ACC112 (cell line): Measurements from ENCODE around the gene YIF1B.

ENCODE experiments used
- H2AFZ ChIP-seq: fragments of 200-600 bp; sonication (generic); one replicate; pipeline ENCODE4 v1.6.0; 2017; ENCODE audit warnings: antibody characterized with exemption, low read length; ENCODE audit not compliant: unreplicated experiment
- H3K27ac ChIP-seq: fragments of 200-600 bp; sonication (generic); 2 replicates; pipeline ENCODE4 v1.5.1; 2014; ENCODE audit warnings: low read depth, mild to moderate bottlenecking, antibody characterized with exemption, low read length, moderate library complexity
- H3K27me3 ChIP-seq: fragments of 200-600 bp; sonication (generic); 2 replicates; pipeline ENCODE4 v1.6.1; 2014; ENCODE audit warnings: mild to moderate bottlenecking, antibody characterized with exemption, low read length, moderate library complexity, mixed read lengths; ENCODE audit not compliant: insufficient read depth
- H3K36me3 ChIP-seq: fragments of 200-600 bp; sonication (generic); 2 replicates; pipeline ENCODE4 v1.6.1; 2016; ENCODE audit warnings: mild to moderate bottlenecking, antibody characterized with exemption, low read length, moderate library complexity, mixed read lengths; ENCODE audit not compliant: insufficient read depth
- H3K4me1 ChIP-seq: fragments of 200-600 bp; sonication (generic); one replicate; pipeline ENCODE4 v1.6.1; 2016; ENCODE audit warnings: low read length, mixed read lengths; ENCODE audit not compliant: insufficient read depth, unreplicated experiment, control insufficient read depth
- H3K4me3 ChIP-seq: fragments of 200-600 bp; sonication (generic); 2 replicates; pipeline ENCODE4 v1.5.1; 2014; ENCODE audit warnings: mild to moderate bottlenecking, low read depth, low read length
- H3K79me2 ChIP-seq: fragments of 200-600 bp; sonication (generic); one replicate; pipeline ENCODE4 v1.6.0; 2016; ENCODE audit warnings: low read length; ENCODE audit not compliant: control insufficient read depth, unreplicated experiment, insufficient read depth

YIF1B gene

DNA sequence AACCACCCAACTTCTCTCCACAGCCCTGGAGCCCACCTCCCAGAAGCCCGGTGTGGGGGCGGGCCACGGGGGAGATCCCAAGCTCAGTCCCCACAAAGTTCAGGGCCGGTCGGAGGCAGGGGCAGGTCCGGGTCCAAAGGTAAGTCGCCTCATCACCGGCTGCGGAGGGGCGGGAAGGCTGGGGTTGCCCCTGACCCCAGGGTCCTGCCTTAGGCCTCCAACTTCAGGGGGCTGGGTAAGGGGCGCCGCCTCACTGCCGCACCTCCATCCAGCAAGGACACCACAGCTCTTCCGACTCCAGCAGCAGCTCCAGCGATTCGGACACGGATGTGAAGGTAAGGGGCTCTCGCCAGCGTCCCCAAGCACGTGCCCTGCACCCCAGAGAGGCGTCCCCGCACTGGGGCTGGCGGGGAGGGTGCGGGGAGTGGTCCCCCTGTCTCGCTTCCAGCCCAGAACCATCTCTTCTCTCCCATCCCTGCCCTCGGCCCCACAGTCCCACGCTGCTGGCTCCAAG, 11.3 kb downstream of the YIF1B start:
- Histone ChIP-seq H3K27ac (no peak overlapping the region), H3K4me1 (peaks cover 9% of the 10 kb centered on the region), H3K27me3 (no peaks in the 10 kb centered on the region), H2AFZ (no peak overlapping the region), H3K4me3 (no peak overlapping the region), H3K79me2 (no peaks in the 10 kb centered on the region), H3K36me3 (no peaks in the 10 kb centered on the region)

DNA sequence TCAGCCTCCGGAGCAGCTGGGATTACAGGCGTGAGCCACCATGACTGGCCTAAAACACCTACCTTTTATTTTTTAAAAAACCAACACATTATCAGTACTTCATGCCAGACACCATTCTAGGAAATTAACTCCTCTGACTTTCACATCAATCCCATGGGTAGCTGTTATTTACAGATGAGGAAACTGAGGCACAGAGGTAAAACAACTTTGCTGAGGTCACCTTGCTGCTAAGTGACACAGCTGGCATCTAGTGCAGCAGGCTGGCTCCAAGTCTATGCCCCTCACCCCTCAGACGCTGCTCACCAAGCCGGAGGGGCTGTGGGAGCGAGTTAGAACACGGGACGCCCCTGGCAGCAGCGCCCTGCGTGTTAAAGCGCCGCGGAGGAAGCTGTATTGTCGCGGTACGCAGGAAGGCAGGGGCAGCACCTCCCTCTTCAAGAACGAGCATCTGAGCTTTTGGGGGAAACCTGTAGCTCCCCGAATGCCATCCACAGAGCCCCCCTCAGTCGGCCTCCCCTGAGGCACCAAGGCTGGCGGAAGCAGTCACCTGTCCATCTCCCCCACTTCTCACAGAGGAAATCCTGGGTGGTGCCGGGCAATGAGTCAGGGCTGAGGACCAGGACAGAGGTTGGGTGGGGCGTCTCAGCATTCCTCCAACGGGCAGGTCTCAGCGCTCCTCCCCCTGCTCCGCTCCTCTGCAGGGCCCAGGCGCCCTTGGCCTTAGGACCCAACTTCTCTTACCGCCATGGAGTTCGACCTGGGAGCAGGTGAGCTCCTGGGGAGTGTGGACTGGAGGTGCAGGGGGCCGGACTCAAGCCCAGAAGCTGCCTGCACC, 12.0 kb downstream of the YIF1B start, which contains the start of gene C19orf33:
C19orf33 (plus strand) TSS at position 735 of the 835 bp plus-strand sequence; CDS start at position 746, 11 bp downstream.
- H3K4me1 ChIP-seq: peaks cover 9% of the 10 kb centered on the region
- H3K4me3 ChIP-seq: no peak within 1 kb of the TSS
- no peak within 1 kb of the TSS for H3K27ac ChIP-seq
- H2AFZ ChIP-seq: no peak within 1 kb of the TSS
- no peaks in the 10 kb centered on the region for H3K79me2 ChIP-seq
- no peaks in the 10 kb centered on the region for H3K36me3 ChIP-seq
- H3K27me3 ChIP-seq: no peaks in the 10 kb centered on the region

DNA sequence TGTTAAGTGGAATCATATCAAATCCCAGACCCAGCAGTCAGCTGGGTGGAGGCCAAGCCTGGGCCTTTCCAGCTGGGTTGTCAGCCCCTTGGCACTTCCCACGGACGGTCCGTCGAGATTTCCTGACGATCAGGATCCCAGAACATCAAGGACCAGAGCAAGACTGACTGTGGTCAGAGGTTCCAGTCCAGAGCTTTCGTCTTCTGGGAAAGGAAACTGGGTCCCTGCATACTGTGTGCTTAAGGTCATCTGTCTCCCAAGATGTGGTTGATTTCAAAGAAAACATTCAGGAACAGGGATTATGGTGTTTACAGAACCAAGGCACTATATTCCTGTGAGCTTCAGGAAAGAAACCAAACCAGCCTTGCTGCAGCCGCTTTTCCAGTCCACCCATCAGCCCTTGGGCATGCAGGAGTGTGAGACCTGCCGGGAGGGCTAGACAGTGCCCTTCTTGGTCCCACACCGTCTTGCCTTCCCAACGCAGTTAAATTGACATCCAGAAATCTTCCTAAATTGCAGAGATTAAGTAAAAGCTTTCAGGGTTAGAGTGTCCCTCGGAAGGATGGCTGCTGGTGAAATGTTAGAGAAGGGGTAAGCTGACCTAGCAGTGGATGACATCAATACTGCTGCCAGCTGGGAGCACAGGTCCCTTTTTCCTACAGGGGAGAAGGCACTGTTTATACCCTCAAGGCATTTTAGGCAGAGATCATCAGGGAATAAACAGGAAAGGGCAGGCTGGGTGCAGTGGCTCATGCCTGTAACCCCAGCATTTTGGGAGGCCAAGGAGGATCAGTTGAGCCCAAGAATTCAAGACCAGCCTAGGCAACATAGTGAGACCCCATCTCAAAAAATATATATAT, 16.7 kb downstream of the YIF1B start:
- H3K27ac ChIP-seq: no peak overlapping the region
- no peaks in the 10 kb centered on the region for H3K79me2 ChIP-seq
- peaks cover 6% of the 10 kb centered on the region for H3K4me1 ChIP-seq
- H3K27me3 ChIP-seq: no peaks in the 10 kb centered on the region
- H3K4me3 ChIP-seq: no peak overlapping the region
- no peaks in the 10 kb centered on the region for H3K36me3 ChIP-seq
- H2AFZ ChIP-seq: no peak overlapping the region

DNA sequence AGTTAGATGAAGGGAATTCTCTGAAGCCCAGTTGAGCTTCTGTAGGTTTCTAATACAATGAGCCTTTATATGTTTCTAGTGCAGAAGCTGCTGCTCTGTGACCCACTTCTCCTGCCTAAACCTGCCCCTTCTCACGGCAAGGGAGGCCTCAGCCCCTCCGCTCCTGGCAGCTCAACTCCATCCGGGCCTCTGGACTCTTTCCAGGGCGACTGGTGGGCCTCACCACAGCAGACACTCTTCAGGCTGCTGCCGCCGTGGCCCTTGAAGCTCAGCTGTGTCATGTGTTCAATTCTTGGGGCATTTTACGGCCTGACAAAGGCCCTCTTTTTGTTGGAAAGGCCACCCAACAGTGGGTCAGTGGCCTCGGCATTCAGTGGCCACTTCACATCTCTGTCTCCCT, 21.7 kb downstream of the YIF1B start:
- Histone ChIP-seq H3K4me3 (no peak overlapping the region), H2AFZ (no peak overlapping the region), H3K27ac (no peak overlapping the region), H3K36me3 (no peaks in the 10 kb centered on the region), H3K79me2 (no peaks in the 10 kb centered on the region), H3K27me3 (no peaks in the 10 kb centered on the region), H3K4me1 (peaks cover 10% of the 10 kb centered on the region)

DNA sequence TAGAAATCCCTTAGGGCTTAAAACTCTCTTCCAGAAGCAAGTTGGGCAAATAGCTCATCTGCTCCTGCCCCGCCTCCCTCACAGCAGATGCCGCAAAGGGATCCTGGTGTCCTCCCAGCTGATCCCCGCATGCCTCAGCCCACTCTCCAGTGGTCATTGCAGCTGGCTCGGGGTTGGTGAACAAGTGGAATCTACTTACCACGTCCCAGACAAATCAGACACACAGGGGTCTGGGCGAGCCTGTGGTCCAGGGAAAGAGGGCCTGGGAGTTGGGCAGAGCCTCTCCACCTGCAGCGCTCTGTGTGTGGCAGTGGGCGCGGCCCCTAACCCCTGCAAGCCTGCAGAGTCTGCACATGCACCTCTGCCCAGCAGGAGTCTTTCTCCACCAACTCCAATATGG, 22.5 kb downstream of the YIF1B start:
- Histone ChIP-seq H3K4me1 (peaks cover 10% of the 10 kb centered on the region), H3K79me2 (no peaks in the 10 kb centered on the region), H2AFZ (no peak overlapping the region), H3K36me3 (no peaks in the 10 kb centered on the region), H3K4me3 (no peak overlapping the region), H3K27ac (no peak overlapping the region), H3K27me3 (no peaks in the 10 kb centered on the region)

DNA sequence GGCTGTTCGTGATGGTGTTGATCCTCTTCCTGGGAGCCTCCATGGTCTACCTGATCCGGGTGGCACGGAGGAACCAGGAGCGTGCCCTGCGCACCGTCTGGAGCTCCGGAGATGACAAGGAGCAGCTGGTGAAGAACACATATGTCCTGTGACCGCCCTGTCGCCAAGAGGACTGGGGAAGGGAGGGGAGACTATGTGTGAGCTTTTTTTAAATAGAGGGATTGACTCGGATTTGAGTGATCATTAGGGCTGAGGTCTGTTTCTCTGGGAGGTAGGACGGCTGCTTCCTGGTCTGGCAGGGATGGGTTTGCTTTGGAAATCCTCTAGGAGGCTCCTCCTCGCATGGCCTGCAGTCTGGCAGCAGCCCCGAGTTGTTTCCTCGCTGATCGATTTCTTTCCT, 23.9 kb downstream of the YIF1B start:
- no peaks in the 10 kb centered on the region for H3K79me2 ChIP-seq
- no peak overlapping the region for H3K27ac ChIP-seq
- no peaks in the 10 kb centered on the region for H3K36me3 ChIP-seq
- no peak overlapping the region for H2AFZ ChIP-seq
- H3K4me3 ChIP-seq: no peak overlapping the region
- H3K4me1 ChIP-seq: peaks cover 10% of the 10 kb centered on the region
- no peaks in the 10 kb centered on the region for H3K27me3 ChIP-seq

DNA sequence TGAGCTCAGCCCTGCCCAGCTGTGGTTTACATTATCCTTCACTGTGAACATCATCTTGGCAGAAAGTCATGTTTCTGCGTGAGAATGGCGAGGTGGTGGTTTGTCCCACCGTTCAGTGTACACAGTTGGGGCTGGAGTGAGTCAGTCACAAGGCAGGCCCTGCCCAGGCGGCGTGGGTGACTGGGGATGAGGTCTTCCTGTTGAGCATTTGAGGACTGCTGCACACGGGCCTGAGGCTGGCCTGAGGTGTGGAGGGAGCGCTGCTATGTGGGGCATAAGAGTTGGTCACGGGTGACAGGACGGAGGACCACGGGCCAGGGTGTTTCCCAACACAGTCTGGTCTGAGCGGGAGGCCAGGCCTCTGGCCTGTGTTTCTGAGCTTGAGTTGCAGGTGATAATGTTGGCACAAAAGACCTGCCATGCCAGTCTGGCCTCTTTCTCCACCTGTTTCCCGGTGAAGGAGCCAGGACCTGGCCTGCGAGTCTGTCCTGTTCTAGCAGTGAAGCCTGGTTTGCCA, 25.1 kb downstream of the YIF1B start:
- Histone ChIP-seq H3K27me3 (no peaks in the 10 kb centered on the region), H3K79me2 (no peaks in the 10 kb centered on the region), H3K4me3 (no peak overlapping the region), H3K36me3 (no peaks in the 10 kb centered on the region), H3K27ac (peak overlapping the region; percentile 38; the same call in 1 of the 2 replicates), H3K4me1 (peaks cover 13% of the 10 kb centered on the region), H2AFZ (peak overlapping the region; percentile 23)

DNA sequence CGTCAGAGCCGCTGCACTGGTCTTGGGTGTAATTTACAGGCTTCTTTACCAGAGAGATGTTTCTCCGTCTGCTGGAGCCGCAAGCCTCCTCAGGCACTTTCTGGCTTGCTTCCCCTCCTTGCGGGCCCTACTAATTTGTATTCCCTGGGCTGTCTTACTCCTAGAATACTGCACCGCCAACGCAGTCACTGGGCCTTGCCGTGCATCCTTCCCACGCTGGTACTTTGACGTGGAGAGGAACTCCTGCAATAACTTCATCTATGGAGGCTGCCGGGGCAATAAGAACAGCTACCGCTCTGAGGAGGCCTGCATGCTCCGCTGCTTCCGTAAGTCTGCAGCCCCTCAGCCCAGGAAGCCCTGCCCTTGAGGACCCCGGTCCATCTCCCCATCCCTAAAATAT, 25.8 kb downstream of the YIF1B start:
- H3K27me3 ChIP-seq: no peaks in the 10 kb centered on the region
- peaks cover 14% of the 10 kb centered on the region for H3K4me1 ChIP-seq
- H3K36me3 ChIP-seq: no peaks in the 10 kb centered on the region
- H3K79me2 ChIP-seq: no peaks in the 10 kb centered on the region
- H3K4me3 ChIP-seq: no peak overlapping the region
- H2AFZ ChIP-seq: no peak overlapping the region
- H3K27ac ChIP-seq: peak overlapping the region; percentile 38; the same call in 1 of the 2 replicates

DNA sequence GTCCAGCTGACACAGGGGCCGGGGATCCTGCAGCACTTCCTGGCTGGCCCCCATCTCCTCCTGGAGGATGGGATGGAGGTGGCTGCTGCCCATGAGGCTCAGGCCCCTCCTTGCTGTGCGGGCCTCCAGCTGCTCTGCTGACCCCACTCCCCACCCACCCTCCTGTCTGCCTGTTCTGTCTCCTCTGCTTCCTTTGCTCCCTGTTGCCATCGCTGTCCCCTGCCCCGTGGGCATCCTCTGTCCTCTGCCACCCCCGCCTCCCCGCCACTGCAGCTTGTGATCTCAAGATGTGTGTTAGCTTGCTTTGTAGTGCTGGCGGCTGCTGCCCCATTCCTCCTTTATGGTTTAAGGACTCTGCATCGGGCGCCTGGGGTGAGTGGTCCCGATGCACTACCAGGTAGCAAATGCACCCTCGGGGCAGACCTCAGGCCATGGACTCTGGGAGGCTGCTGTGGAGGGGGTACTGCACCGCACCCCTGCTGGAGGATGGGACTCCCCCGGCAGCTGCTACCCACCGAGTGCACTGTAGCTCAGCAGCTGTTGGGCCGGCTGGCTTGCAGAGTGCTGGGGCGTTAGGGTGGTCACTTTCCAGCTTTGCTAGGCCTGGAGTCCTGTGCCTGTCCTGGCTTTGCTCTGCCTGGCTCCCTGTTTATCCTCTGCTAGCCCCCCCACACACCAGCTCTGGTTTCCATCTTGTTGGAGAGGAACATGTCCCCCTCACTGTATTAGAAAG, 27.5 kb downstream of the YIF1B start:
- H3K4me1 ChIP-seq: peaks cover 14% of the 10 kb centered on the region
- no peaks in the 10 kb centered on the region for H3K27me3 ChIP-seq
- H3K4me3 ChIP-seq: no peak overlapping the region
- H3K27ac ChIP-seq: no peak overlapping the region
- H3K79me2 ChIP-seq: no peaks in the 10 kb centered on the region
- no peaks in the 10 kb centered on the region for H3K36me3 ChIP-seq
- no peak overlapping the region for H2AFZ ChIP-seq

DNA sequence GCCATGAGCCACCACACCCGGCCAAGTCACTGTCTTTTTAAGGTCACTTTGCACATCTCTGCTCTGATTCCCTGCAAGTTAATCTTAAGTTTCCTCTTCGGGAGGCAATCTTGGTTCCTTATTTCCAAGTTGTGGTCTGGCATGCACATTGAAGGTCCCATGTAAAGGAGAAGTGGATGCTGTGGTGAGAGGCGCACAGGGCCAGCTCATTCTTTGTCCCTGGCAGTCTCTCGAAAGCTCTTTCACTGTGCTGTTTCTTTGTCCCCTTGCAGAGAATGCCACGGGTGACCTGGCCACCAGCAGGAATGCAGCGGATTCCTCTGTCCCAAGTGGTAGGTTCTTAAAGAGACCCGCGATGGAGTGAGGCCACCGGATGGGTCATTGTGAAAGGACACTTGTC, 28.1 kb downstream of the YIF1B start:
- Histone ChIP-seq H3K79me2 (no peaks in the 10 kb centered on the region), H3K27me3 (no peaks in the 10 kb centered on the region), H3K4me1 (peaks cover 14% of the 10 kb centered on the region), H2AFZ (no peak overlapping the region), H3K4me3 (no peak overlapping the region), H3K36me3 (no peaks in the 10 kb centered on the region), H3K27ac (no peak overlapping the region)
